Inferior parietal cortex (tissue), 1 donor: Measurements from ENCODE around the gene HTATIP2.
"Not testable (repeated sequence)": the region's sequence is repeated elsewhere in the genome, so short reads cannot be mapped to it uniquely, and the experiment has no call there.

Experiments
- DNase-seq: peaks from one replicate; pipeline ENCODE4 v3.0.0-alpha.2; 2016; ENCODE audit errors: extremely low spot score

The HTATIP2 gene

DNA sequence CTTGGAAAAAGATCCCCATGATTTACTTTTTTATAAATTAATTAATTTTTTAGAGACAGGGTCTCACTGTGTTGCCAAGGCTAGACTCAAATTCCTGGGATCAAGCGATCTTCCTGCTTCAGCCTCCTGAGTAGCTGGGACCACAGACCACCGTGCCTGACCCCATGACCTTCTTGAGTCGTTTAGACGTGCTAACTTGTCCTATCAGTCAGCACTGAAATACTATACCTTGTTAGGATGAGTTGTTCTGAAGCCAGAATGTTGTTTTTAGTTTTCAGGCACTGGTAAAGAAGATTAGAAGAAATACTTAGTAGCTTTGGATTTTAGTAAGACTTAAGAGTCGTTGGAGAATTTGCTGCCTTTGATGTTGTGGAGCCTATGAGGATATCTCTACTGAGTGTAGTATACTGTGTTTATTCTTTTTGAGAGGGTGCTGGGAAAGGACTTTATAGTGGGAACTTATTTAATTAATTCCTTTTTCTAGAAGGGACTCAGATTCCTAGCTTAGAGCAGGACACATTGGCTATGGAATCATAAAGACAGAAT lies 8.6 kb downstream of the HTATIP2 start:
- no peak for DNase-seq

- DNase-seq = no peak
Measured at GRCh38 chr11:20373147-20373546, 9.6 kb downstream of the HTATIP2 start.

DNA sequence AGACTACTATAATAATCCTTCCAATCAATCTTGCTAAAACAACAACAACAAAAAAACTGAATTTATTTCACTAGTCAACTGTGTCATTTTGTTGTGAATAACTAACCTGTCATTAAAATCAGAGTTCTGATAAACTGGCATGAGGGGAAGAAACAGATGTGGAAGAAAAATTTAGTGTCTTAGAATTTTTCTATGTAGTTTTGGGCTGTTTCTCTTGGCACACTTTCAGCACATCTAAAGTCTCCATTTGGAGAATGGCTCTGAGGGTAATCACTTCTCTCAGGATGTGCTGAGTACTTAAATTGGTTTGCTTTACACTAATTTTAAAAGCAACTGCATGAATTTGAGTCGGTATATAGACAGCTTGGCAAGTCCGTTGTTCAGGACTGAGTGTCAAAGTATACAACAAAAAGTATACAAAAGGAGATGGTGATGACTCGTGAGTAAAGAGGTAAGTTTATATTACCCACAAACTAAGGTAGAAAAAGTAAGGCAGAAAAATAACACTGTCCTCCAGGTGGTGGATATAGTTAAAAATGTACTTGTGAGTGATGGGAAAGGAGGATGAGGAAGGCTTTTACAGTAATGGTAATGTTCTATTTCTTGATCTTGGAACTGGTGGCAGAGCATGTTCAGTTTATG lies 10.2 kb downstream of the HTATIP2 start:
- no peak for DNase-seq

DNA sequence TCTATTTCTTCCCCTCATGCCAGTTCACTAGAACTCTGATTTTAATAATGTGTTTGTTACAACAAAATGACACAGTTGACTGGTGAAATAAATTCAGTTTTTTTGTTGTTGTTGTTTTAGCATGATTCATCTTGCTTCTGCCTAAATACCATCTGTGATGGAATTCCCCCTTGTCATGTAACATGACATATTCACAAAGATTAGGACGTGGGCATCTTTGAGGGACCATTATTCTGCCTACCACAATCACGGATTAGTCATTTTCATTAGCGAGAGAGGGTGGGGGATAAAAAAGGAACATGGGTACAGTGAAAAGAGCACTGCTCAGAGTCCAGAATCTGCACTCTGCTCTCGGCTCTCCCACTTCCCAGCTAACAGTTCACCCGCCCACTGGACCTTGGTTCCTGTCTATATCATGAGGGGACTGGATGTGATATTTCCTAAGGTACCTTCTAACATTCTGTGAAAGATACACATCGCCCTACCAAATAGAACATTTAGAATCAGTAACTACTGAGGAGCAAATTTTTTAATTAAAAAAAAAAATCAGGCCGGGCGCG lies 11.3 kb downstream of the HTATIP2 start:
- DNase-seq = no peak

DNA sequence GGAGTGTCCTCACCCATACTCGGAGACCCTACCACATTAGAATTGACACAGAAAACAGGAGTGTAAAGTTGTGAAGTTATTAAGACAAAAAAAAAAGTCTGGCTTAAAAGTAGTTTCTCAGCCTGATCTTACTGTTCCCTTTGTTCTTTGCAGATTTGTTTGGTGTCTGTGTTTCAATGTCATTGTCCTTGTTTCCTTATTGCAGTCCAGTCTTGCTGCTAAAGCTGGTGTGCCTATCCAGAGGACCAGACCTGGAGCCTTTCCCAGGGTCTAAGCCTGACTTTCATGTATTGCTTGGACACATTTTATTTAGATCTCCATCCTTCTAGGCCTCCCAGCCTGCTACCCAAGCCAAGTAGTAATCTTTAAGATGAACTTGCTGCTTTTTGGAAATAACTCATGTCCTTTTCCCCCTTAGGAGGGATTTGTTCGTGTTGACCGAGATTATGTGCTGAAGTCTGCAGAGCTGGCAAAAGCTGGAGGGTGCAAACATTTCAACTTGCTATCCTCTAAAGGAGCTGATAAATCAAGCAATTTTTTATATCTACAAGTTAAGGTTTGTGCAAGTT lies 12.7 kb downstream of the HTATIP2 start:
- DNase-seq = no peak

DNA sequence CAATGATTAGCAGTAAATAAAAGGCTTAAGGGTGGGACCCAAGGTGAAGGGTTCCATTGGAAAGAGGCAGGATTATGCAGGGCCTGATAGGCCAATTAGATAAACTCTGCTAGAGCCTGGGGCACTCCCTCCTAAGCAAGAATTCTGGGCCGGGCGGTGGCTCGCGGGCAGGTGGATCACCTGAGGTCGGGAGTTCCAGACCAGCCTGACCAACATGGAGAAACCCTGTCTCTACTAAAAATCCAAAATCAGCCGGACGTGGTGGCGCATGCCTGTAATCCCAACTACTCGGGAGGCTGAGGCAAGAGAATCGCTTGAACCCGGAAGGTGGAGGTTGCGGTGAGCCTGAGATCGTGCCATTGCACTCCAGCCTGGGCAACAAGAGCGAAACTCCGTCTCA lies 22.5 kb downstream of the HTATIP2 start:
- not testable (repeated sequence) for DNase-seq

GRCh38 chr11:20387261-20388095 lies 24.0 kb downstream of the HTATIP2 start, which contains the start of gene PRMT3:
Gene PRMT3 (plus strand): TSS chr11:20387716. CDS start chr11:20387747, 31 bp downstream.
- peak; percentile 86 for DNase-seq

- peak; percentile 48 for DNase-seq
Measured at GRCh38 chr11:20388096-20389055, 24.9 kb downstream of the HTATIP2 start.

DNA sequence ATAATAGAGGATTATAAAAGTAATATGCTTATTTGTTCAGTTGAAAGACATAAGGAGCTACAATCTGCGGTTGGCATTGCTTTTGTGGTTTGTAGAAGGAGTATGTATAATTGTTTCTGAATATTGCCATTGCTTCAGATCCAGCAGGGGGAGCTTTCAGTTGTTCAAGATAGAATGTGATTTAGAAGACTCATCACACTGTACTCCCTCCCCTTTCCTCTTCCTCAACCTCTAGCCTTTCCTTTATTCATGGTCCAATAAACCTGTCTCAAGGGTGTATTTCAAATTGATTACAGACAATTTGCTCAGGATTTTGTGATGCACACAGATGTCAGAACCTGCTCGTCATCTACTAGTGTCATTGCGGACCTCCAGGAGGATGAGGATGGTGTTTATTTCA lies 33.8 kb downstream of the HTATIP2 start:
- peak; percentile 53 for DNase-seq

DNA sequence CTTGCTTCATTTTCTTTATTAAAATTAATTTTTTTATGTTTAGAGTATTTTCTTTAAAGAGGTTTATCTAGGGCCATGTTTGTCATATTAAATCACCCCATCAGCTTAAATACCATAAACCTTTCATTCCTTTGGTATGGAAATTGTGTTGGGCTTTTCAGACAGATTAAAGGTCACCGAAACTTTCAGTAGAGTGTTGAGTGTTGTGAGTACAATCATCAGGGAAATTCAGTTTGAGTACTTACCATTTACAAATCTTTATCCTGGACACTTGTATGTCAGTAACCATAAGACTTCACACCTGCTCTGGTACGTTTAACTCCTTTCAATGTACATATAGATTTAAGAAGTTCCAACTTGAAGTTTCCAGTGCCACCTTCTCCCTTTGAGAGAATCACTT lies 36.0 kb downstream of the HTATIP2 start:
- DNase-seq = no peak

DNA sequence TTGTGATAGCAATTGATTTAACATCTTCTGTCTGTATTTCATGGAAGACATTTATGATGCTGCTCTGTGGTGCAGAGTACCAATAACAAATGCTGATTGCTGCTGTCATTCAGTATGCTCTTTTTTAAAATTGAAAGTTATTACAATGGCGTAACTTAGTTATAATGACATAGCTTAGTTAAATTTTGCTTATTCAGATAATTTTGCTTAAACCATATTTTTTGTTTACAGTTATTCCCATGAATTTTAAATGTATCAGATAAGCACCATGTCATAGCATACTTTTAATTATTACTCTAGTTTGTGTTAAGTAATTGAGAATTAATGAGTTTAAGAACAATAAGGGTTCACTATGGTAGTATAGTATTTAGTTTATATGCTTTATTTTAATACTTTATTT lies 39.5 kb downstream of the HTATIP2 start:
- no peak for DNase-seq

- no peak for DNase-seq
Measured at GRCh38 chr11:20406484-20406883, 43.0 kb downstream of the HTATIP2 start.

GRCh38 chr11:20407344-20407743 lies 43.8 kb downstream of the HTATIP2 start:
- DNase-seq = no peak

- DNase-seq = no peak
Measured at GRCh38 chr11:20415432-20415831, 51.9 kb downstream of the HTATIP2 start.

- no peak for DNase-seq
Measured at GRCh38 chr11:20417771-20418170, 54.3 kb downstream of the HTATIP2 start.

DNA sequence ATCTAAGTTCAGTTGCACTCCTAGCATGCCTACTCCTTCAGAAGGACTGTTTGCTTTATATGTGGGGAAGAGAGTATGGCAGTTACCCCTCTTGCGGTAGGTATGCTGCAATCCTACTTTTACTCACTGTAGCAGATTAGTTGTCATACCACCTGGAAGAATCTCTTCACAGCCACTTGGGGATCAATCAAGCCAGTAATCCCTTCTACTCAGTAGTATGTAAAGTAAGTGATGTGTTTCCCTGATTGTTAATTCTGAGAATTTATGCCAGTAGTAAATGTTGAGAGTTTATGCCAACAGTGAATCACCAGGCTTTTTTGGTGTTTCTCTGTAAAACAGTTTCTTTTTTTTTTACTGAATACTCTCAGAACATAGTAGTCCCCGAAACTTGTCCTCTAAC lies 58.4 kb downstream of the HTATIP2 start:
- no peak for DNase-seq

- DNase-seq = no peak
Measured at GRCh38 chr11:20429216-20429615, 65.7 kb downstream of the HTATIP2 start.
